OCI-LY7 (cell line): ENCODE results near the gene ADSS1. TPM values are rescaled to one million over a fixed set of nuclear protein-coding genes. Genes with fewer than 3 reads are reported as not detected.

Experiments
- BruUV-seq: library from RNA; stranded (reverse); fragments of 400-500 nt; replicated peaks from 2 replicates; lab custom pipeline; 2021; lab: Mats Ljungman, UMichigan
- CTCF ChIA-PET: fragments of 300-600 bp; sonication (Branson Sonifier 250); formaldehyde crosslinking; loops from one replicate; lab custom pipeline; 2022; ENCODE audit warnings: antibody characterized with exemption; ENCODE audit not compliant: unreplicated experiment; lab: Charles Lee
- POLR2A ChIA-PET: fragments of 300-600 bp; sonication (Branson Sonifier 250); formaldehyde crosslinking; loops from one replicate; lab custom pipeline; 2022; ENCODE audit warnings: antibody characterized with exemption; lab: Charles Lee
- DNase-seq: peaks from one replicate; pipeline ENCODE4 v3.0.0-alpha.2; 2015; ENCODE audit warnings: low spot score
- H2AFZ ChIP-seq: fragments of 200-600 bp; sonication (generic), shearing (Covaris generic); 2 replicates; pipeline ENCODE4 v1.6.1; 2014; ENCODE audit warnings: mild to moderate bottlenecking, antibody characterized with exemption, low read length, moderate library complexity
- H3K27ac ChIP-seq: fragments of 200-600 bp; sonication (generic); 2 replicates; pipeline ENCODE4 v1.5.1; 2014; ENCODE audit warnings: mixed run types, low read depth, mild to moderate bottlenecking, moderate library complexity, low read length, inconsistent platforms; ENCODE audit not compliant: poor library complexity, severe bottlenecking
- H3K36me3 ChIP-seq: fragments of 200-600 bp; sonication (generic); 2 replicates; pipeline ENCODE4 v1.6.1; 2014; ENCODE audit warnings: mild to moderate bottlenecking, antibody characterized with exemption, low read length, moderate library complexity, mixed read lengths; ENCODE audit not compliant: insufficient read depth
- H3K4me1 ChIP-seq: fragments of 200-600 bp; sonication (generic); 2 replicates; pipeline ENCODE4 v1.5.1; 2014; ENCODE audit warnings: mild to moderate bottlenecking, low read length; ENCODE audit not compliant: insufficient read depth, poor library complexity, severe bottlenecking
- H3K4me2 ChIP-seq: fragments of 200-600 bp; sonication (generic); 2 replicates; pipeline ENCODE4 v1.6.1; 2014; ENCODE audit warnings: mild to moderate bottlenecking, low read length
- H3K4me3 ChIP-seq: fragments of 200-600 bp; sonication (generic); 2 replicates; pipeline ENCODE4 v1.5.1; 2014; ENCODE audit warnings: mild to moderate bottlenecking, low read depth, low read length; ENCODE audit not compliant: poor library complexity, severe bottlenecking
- H3K79me2 ChIP-seq: fragments of 200-600 bp; sonication (generic); 2 replicates; pipeline ENCODE4 v1.6.1; 2016; ENCODE audit warnings: low read depth, mild to moderate bottlenecking, low read length, moderate library complexity, mixed read lengths; ENCODE audit not compliant: insufficient read depth
- H3K9me2 ChIP-seq: fragments of 200-600 bp; sonication (generic); 2 replicates; pipeline ENCODE4 v1.6.1; 2016; ENCODE audit warnings: mild to moderate bottlenecking, low read length, mixed read lengths; ENCODE audit not compliant: insufficient read depth
- H3K9me3 ChIP-seq: fragments of 200-600 bp; sonication (generic); 2 replicates; pipeline ENCODE4 v1.6.1; 2014; ENCODE audit warnings: mild to moderate bottlenecking, mixed run types, low read length, mixed read lengths
- H4K20me1 ChIP-seq: fragments of 200-600 bp; sonication (generic); 2 replicates; pipeline ENCODE4 v1.6.1; 2014; ENCODE audit warnings: mild to moderate bottlenecking, antibody characterized with exemption, low read length, moderate library complexity, mixed read lengths; ENCODE audit not compliant: insufficient read depth
- EZH2phosphoT487 ChIP-seq: fragments of 200-600 bp; sonication (generic); IDR thresholded peaks from 2 replicates; pipeline ENCODE4 v1.6.1; 2018; ENCODE audit warnings: low read depth, borderline replicate concordance, mild to moderate bottlenecking, mixed run types, antibody characterized with exemption, low read length, moderate library complexity, mixed read lengths
- intact Hi-C: fragments of 100-400 bp; cut with micrococcal nuclease; formaldehyde crosslinking; loops from one replicate; pipeline ENCODE4 v1.10.0; 2022; ENCODE audit not compliant: unreplicated experiment
- total RNA-seq, 2 experiments: library from RNA; depleted of rRNA in 1 of 2; stranded (reverse); fragments of >200 nt in 1 of 2; shearing (Covaris generic) in 1 of 2; gene quantifications; 2 replicates each; pipeline ENCODE4 v1.2.3, GENCODE V29; 2014 to 2022
- TF ChIP-seq, protein P1 (sequence below): fragments of 200-600 bp; sonication (generic); conservative IDR thresholded peaks from 2 replicates; pipeline ENCODE4 v1.5.1; 2014; ENCODE audit warnings: mild to moderate bottlenecking, antibody characterized with exemption, low read length, moderate library complexity, mixed read lengths

Gene ADSS1
- total RNA-seq, 2 experiments from 2014 or later, result 2.8 TPM; not detected in 1

DNA sequence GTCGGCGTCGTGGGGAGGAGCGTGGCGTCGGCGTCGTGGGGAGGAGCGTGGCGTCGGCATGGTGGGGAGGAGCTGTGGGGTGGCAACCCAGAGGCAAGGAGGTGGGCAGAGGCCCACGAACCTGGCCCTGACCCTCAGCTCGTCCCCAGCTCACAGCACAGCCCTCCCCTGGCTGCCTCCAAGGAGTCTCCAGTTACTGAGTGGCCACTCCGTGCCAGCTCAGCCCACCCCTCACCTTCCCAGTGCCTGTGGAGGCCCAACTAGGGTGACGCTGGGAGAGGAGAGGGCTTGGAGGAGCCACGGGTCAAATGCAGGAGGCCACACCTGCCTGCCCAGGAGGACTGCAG is 5.8 kb downstream of the ADSS1 start:
- no peaks in the 10 kb centered on the region for H3K4me1 ChIP-seq
- intact Hi-C loops, result no loop called here
- H2AFZ ChIP-seq, result no peak overlapping the region
- no peaks in the 10 kb centered on the region for H3K9me2 ChIP-seq
- H3K79me2 ChIP-seq, result no peaks in the 10 kb centered on the region
- H3K4me3 ChIP-seq, result no peak overlapping the region
- H3K9me3 ChIP-seq, result no peaks in the 10 kb centered on the region
- no peak overlapping the region for H3K4me2 ChIP-seq
- no peak for TF ChIP-seq EZH2phosphoT487
- TF ChIP-seq, protein P1, sequence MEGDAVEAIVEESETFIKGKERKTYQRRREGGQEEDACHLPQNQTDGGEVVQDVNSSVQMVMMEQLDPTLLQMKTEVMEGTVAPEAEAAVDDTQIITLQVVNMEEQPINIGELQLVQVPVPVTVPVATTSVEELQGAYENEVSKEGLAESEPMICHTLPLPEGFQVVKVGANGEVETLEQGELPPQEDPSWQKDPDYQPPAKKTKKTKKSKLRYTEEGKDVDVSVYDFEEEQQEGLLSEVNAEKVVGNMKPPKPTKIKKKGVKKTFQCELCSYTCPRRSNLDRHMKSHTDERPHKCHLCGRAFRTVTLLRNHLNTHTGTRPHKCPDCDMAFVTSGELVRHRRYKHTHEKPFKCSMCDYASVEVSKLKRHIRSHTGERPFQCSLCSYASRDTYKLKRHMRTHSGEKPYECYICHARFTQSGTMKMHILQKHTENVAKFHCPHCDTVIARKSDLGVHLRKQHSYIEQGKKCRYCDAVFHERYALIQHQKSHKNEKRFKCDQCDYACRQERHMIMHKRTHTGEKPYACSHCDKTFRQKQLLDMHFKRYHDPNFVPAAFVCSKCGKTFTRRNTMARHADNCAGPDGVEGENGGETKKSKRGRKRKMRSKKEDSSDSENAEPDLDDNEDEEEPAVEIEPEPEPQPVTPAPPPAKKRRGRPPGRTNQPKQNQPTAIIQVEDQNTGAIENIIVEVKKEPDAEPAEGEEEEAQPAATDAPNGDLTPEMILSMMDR, result no peak
- H3K27ac ChIP-seq, result no peak overlapping the region
- ChIA-PET CTCF (no interaction called here), POLR2A (no interaction called here)
- H4K20me1 ChIP-seq, result no peaks in the 10 kb centered on the region
- H3K36me3 ChIP-seq, result no peaks in the 10 kb centered on the region
- DNase-seq, result no peak
- no TSS peak for BruUV-seq

DNA sequence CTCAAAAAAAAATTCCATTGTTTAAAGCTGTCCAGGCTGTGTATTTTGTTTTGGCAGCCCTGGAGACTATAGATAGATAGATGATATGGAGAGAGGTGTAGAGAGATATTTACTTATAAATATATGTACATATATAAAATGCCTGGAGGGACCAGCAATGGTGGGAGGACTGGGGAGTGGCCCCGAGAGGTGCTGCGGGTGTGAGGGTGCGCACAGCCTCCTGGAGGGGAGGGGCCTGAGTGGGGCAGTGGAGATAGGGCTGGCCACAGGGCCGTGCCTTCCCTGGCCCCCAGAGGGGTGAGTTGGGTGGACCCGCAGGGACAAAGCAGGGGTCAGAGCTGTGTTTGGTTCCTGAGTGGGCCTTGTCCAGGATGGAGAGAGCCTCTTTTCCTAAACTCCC is 6.5 kb downstream of the ADSS1 start:
- CTCF ChIA-PET, result no interaction called here
- no peaks in the 10 kb centered on the region for H3K4me1 ChIP-seq
- no peak for DNase-seq

More for the DNA sequence above, 6.5 kb downstream of the ADSS1 start:
- no TSS peak for BruUV-seq
- H2AFZ ChIP-seq, result no peak overlapping the region
- H3K27ac ChIP-seq, result no peak overlapping the region
- no peaks in the 10 kb centered on the region for H3K9me2 ChIP-seq
- intact Hi-C loops, result no loop called here
- H3K9me3 ChIP-seq, result no peaks in the 10 kb centered on the region
- no peaks in the 10 kb centered on the region for H4K20me1 ChIP-seq
- H3K36me3 ChIP-seq, result no peaks in the 10 kb centered on the region
- no peak overlapping the region for H3K4me3 ChIP-seq
- POLR2A ChIA-PET, result no interaction called here
- H3K79me2 ChIP-seq, result no peaks in the 10 kb centered on the region
- H3K4me2 ChIP-seq, result no peak overlapping the region
- no peak for TF ChIP-seq EZH2phosphoT487
- TF ChIP-seq, protein P1, result no peak
